Stimulated activated CD8-positive, alpha-beta memory T cell treated with anti-CD3 and anti-CD28 coated beads, Interleukin-15, amount 100 ng/mL, for 4 hours (primary cell): ENCODE measurements around the gene CILP2.

ENCODE experiments used
- DNase-seq, 2 donors: peaks; one replicate each; pipeline ENCODE4 v3.0.0-alpha.2; 2020; ENCODE audit warnings: low read depth in 2 of 2

CILP2 gene

DNA sequence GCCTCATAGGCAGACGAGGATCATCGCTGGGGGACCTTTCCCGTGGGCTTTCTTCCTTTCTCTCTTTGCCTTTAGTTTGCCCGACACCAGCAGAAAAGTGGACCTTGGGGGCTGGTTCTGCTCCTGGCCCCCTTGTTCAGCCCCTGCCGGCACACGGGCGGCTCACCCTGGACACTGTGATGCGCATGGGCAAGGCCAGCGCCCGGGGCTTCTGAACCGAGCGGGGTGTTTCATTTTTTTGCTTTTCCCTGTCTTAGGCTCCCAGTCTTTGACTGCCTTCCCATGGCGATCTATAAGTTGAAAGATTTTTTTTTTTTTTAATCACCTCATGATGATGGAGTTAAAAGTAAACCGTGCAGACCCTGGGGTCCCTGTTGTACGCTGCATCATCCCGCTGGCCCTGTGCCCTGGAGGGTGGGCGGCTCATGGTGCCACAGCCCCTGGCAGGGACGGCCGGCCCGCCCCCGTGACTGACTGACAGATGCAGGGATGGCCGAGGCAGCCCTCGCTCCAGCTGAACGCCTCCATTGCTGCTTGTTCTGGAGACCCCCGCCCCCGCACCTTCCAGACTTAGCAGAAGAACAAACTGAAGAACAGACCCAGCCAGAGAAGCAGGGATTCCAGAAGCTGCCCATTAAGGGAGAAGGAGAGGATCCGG lies 32.3 kb upstream of the CILP2 start:
- DNase-seq = no peak

DNA sequence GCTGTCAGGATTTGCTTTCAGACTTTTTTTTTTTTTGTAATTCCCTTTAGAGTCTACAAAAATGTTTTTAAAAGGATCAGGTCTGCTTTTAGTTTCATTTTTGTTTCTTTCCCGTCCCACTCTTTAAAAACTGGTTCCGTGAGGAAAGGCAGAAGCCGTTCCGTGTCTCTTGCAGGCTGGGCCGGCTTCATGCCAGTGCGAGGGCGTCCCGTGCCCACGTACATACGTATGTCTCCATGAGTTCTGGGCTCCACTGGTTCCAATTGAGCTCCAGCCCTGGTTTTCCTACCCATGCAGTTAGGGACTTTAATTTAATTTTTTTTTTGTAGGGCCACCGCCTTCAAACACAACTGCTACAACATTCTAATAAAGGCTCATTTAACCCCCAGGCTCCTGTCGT lies 31.5 kb upstream of the CILP2 start:
- DNase-seq = no peak

DNA sequence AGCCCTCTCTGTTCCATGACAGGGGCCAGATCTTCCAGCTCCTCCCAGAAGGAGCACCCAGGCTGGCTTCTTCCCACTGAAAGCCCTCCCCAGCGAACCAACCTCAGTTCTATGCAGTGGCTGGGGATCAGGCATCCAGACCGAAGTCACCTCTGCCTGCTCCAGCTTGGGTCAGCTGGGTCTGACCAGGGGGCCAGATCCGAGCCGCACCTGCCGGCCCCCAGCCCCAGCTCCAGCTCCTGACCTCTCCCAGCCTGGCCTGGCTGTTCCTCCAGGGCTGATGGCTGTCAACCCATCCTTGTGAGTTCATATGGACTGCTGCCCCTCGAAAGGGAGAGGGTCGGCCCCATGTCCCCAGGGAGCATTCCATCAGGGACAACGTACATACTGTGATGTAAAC lies 30.7 kb upstream of the CILP2 start:
- DNase-seq = no peak

GRCh38 chr19:19508217-19508616 lies 29.8 kb upstream of the CILP2 start:
- no peak for DNase-seq

- no peak for DNase-seq
These were observed 27.6 kb upstream of the CILP2 start for GRCh38 chr19:19510432-19510831.

DNA sequence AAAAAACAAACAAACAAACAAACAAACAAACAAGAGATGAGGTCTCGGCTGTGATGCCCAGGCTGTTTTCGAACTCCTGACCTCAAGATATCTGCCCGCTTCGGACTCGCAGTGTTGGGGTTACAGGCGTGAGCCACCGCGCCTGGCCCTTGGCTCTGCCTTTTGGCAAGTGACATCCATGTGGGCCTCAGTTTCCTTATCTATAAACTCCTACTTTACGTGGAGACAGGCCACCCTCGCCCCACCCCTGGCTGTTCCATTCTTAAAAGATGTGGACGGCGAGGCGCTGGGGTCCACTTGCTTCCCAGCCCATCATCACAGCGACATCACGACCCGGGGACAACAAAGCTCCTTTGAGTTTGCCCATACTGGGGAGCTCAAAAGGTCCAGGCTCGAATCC lies 24.4 kb upstream of the CILP2 start:
- DNase-seq = no peak

DNA sequence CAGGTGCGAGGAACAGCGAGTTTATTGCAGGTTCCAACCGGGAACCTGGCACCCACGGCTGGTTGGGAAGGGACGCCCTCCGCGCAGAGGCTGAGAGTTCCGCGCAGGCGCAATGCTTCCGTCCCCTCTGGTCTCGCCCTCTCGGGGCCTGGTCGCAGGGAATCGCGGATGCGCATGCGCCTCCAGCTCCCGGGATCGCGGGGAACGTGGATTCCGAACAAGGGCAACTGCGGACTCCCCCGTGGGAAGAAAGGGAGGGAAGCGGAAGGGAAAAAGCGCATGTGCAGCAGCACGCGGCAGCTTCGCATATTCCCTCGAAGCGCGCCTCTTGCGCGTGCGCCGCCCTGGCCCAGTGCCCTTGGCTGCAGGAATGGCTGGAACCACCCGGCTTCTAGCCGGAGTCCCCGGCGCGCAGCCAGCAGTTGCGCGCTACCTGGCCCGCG lies 23.8 kb upstream of the CILP2 start:
- no peak for DNase-seq

- DNase-seq = no peak
These were observed 23.0 kb upstream of the CILP2 start, which contains the start of gene TSSK6 for GRCh38 chr19:19514881-19515641. TSSK6 (minus strand) TSS chr19:19515548; CDS start chr19:19515427, 121 bp downstream.

DNA sequence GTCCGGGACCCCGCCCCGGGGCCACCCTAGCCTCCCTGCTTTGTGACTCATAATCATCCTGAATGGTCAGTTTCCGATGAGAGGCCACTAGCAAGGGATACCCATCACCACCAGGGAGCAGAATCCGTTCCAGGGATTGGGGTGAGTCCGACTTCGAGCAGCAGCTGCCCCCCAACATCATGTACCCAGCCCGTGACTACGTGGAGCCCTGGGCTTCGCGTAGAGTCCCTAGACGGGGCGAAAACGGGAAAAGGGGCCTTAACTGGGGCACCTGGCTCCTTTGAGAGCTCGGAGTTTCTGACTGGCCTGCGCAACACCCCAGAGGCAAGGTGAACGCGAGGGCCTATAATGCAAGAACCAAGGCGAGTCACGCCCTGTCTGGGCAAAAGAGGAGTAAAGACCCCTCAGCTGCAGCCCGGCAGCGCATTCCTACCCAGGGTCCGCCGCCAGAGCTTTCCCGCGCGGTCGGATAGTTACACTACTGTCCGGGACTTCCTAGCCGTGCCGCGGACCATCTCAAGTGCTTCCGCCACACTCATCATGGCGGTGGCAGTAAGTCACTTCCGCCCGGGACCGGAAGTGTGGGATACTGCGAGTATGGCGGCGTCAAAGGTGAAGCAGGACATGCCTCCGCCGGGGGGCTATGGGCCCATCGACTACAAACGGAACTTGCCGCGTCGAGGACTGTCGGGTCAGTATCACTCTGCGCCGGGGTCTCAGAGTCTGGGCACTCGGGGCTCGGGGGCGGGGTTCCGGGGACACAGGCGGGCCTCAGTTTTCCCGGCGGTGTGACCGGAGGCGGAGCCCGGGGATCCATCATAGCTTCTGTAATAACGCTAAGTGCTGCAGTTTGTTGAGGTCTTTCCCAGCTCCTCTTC lies 22.2 kb upstream of the CILP2 start, which contains the start of gene NDUFA13:
Gene NDUFA13 (plus strand): TSS at position 584 of the 878 bp plus-strand sequence. CDS start 14 bp downstream, at position 598.
- DNase-seq = peak; percentile 86 to 87

GRCh38 chr19:19517235-19517619 lies 20.8 kb upstream of the CILP2 start:
- DNase-seq = no peak

DNA sequence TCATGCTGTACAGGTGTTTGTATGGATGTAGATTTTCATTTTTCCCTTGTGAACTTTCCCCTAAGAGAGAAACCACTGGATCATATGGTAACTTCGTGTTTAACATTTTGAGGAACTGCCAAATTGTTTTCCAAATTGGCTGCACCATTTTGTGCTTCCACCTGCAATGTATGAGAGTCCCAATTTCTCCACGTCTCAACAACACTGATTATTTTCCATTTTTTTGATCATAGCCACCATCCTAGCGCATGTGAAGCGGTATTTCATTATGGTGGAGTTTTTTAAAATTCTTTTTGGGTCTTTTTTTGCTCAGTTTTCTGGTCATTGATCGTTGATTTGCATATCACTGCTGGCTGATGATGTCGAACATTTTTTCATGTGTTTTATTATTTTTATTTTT lies 17.1 kb upstream of the CILP2 start:
- no peak for DNase-seq

- DNase-seq = no peak
These were observed 14.9 kb upstream of the CILP2 start for GRCh38 chr19:19523177-19523576.

DNA sequence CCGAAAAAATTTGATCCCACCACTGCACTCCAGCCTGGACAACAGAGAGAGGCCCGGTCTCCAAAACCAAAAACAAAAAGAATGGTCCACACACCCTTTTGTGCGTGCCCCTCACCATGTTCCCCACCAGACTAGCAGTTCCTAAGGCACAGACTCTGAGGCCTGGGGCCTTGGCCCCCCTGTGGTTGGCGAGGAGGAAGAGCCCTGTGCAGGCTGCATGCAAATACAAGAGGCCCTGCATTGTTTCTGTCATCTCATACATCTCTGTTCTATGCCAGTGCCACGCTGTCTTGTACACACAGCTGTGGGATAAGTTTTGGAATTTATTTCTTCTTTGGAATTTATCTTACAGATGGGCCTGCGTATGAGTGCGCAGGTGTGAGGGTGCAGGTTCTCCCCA lies 14.0 kb upstream of the CILP2 start:
- DNase-seq = no peak

- DNase-seq = no peak
These were observed 12.3 kb upstream of the CILP2 start for GRCh38 chr19:19525611-19526380.

- no peak for DNase-seq
These were observed 11.3 kb upstream of the CILP2 start for GRCh38 chr19:19526581-19527370.

- DNase-seq = no peak
These were observed 10.8 kb upstream of the CILP2 start for GRCh38 chr19:19527371-19527656.

GRCh38 chr19:19527674-19528625 lies 10.1 kb upstream of the CILP2 start:
- no peak for DNase-seq

DNA sequence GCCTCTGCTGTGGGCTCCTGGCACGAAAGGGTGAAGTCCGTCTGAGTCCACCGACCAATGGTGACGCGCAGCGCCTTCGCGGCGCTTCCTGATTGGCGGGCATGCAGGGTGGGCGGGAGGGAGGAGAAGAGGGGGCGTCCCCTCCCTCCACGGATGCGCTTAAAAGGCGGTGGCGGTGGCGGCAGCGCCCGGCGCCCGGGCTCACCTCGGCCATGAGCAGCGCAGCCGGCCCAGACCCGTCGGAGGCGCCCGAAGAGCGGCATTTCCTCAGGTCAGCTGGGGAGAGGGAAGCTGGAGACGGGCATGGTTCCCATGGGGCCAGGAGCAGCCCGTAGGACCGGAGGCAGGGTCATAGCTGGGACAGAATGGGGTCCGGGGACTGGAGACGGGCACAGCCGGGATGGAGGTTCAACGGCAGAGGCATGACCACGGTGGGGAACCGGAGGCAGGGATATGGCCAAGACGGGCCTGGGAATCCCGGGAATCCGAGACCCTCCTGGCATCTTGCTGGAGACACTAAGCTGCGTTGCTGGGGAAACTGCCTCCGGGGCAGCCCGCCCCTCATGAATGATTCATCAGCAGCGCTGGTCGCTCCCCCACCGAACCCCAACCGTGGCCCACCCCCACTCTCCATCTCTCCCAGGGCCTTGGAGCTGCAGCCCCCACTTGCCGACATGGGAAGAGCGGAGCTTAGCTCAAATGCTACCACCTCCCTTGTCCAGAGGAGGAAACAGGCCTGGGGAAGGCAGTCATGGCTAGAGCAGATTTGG lies 9.2 kb upstream of the CILP2 start, which contains the start of gene YJEFN3:
Gene YJEFN3 (plus strand): TSS at position 191 of the 770 bp plus-strand sequence. CDS start 22 bp downstream, at position 213.
- DNase-seq = no peak
